Muscle layer of colon (tissue), 2 donors: ENCODE results near the gene ABHD11.
"Not testable (repeated sequence)": the region's sequence is repeated elsewhere in the genome, so short reads cannot be mapped to it uniquely, and the experiment has no call there.

Source experiments
- H3K27ac ChIP-seq: one replicate; pipeline ENCODE4 v1.7.0; 2013; ENCODE audit warnings: low read depth, mild to moderate bottlenecking, low read length, moderate library complexity
- H3K27me3 ChIP-seq, 2 donors: one replicate each; pipeline ENCODE4 v1.7.0; 2013; ENCODE audit warnings: low read length in 2 of 2, mild to moderate bottlenecking in 2 of 2; ENCODE audit not compliant: insufficient read depth in 2 of 2, control insufficient read depth in 1 of 2
- H3K36me3 ChIP-seq: one replicate; pipeline ENCODE4 v1.7.0; 2013; ENCODE audit warnings: mild to moderate bottlenecking, low read length; ENCODE audit not compliant: insufficient read depth
- H3K4me1 ChIP-seq: one replicate; pipeline ENCODE4 v1.7.0; 2013; ENCODE audit warnings: mild to moderate bottlenecking, low read length; ENCODE audit not compliant: insufficient read depth
- H3K4me3 ChIP-seq, 2 donors: one replicate each; pipeline ENCODE4 v1.7.0; 2013; ENCODE audit warnings: low read length in 2 of 2, low read depth in 1 of 2, mild to moderate bottlenecking in 1 of 2, moderate library complexity in 1 of 2
- H3K9ac ChIP-seq: one replicate; pipeline ENCODE4 v1.7.0; 2013; ENCODE audit warnings: low read length
- H3K9me3 ChIP-seq: one replicate; pipeline ENCODE4 v1.7.0; 2013; ENCODE audit warnings: mild to moderate bottlenecking, low read length
- donor health status: abdominal sarcoma.
- donor health status: Adenocarcinoma of cecum.

The ABHD11 gene

GRCh38 chr7:73727952-73728351 lies 10.7 kb downstream of the ABHD11 start:
- Histone ChIP-seq H3K4me3 (no peak overlapping the region), H3K27me3 (no peaks in the 10 kb centered on the region), H3K36me3 (no peaks in the 10 kb centered on the region), H3K9ac (no peak overlapping the region), H3K27ac (no peak overlapping the region), H3K4me1 (no peaks in the 10 kb centered on the region), H3K9me3 (no peaks in the 10 kb centered on the region)

GRCh38 chr7:73726083-73726466 lies 12.5 kb downstream of the ABHD11 start:
- H3K27ac ChIP-seq, result no peak overlapping the region
- H3K9me3 ChIP-seq, result no peaks in the 10 kb centered on the region
- peaks cover 6% of the 10 kb centered on the region for H3K4me1 ChIP-seq
- no peak overlapping the region for H3K9ac ChIP-seq
- no peaks in the 10 kb centered on the region for H3K36me3 ChIP-seq
- H3K4me3 ChIP-seq, result no peak overlapping the region
- H3K27me3 ChIP-seq, result no peaks in the 10 kb centered on the region

DNA sequence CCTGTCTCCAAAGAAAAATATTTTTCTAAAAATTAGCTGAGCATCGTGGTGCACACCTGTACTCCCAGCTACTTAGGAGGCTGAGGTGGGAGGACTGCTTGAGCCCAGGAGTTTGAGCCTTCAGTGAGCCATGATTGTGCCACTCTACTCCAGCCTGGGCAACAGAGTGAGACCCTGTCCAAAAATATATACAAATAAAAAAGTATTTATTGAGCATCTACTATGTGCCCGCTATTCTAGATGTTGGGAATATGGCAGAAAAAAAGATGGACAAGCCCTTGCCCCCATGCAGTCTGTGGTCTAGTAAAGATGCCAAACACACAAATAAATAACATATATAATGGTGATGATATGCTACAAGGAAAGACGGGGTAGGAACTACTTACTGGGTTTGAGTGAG lies 14.8 kb downstream of the ABHD11 start:
- peaks cover 11% of the 10 kb centered on the region for H3K4me1 ChIP-seq
- H3K36me3 ChIP-seq, result no peaks in the 10 kb centered on the region
- H3K27me3 ChIP-seq, result no peaks in the 10 kb centered on the region
- H3K9me3 ChIP-seq, result no peaks in the 10 kb centered on the region
- H3K4me3 ChIP-seq, result no peak overlapping the region
- H3K9ac ChIP-seq, result no peak overlapping the region
- no peak overlapping the region for H3K27ac ChIP-seq

- no peak overlapping the region for H3K4me3 ChIP-seq
- H3K27ac ChIP-seq, result no peak overlapping the region
- no peaks in the 10 kb centered on the region for H3K36me3 ChIP-seq
- H3K9me3 ChIP-seq, result no peaks in the 10 kb centered on the region
- H3K27me3 ChIP-seq, result no peaks in the 10 kb centered on the region
- no peak overlapping the region for H3K9ac ChIP-seq
- H3K4me1 ChIP-seq, result peaks cover 20% of the 10 kb centered on the region
Measured at GRCh38 chr7:73722785-73723184, 15.8 kb downstream of the ABHD11 start.

DNA sequence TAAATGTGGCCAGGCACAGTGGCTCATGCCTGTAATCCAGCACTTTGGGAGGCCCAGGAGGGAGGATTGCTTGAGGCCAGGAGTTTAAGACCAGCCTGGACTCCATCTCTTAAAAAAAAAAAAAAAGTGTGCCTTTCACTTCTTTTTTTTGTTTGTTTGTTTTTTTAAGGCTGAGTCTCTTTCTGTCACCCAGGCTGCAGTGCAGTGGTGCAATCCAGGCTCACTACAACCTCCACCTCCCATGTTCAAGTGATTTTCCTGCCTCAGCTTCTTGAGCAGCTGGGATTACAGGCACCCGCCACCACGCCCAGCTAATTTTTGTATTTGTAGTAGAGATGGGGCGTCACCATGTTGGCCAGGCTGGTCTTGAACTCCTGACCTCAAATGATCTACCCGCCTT lies 16.4 kb downstream of the ABHD11 start:
- not testable (repeated sequence) for H3K36me3 ChIP-seq, H3K27me3 ChIP-seq, H3K4me3 ChIP-seq, H3K9ac ChIP-seq, H3K27ac ChIP-seq, H3K9me3 ChIP-seq
- peaks cover 26% of the 10 kb centered on the region for H3K4me1 ChIP-seq

GRCh38 chr7:73721377-73721817 lies 17.2 kb downstream of the ABHD11 start:
- no peaks in the 10 kb centered on the region for H3K9me3 ChIP-seq
- no peak overlapping the region for H3K9ac ChIP-seq
- H3K36me3 ChIP-seq, result no peaks in the 10 kb centered on the region
- H3K4me1 ChIP-seq, result peaks cover 32% of the 10 kb centered on the region
- no peak overlapping the region for H3K4me3 ChIP-seq
- H3K27ac ChIP-seq, result no peak overlapping the region
- no peaks in the 10 kb centered on the region for H3K27me3 ChIP-seq

GRCh38 chr7:73720443-73720842 lies 18.2 kb downstream of the ABHD11 start:
- not testable (repeated sequence) for H3K9ac ChIP-seq, H3K27me3 ChIP-seq, H3K4me3 ChIP-seq, H3K36me3 ChIP-seq, H3K27ac ChIP-seq, H3K9me3 ChIP-seq
- peaks cover 41% of the 10 kb centered on the region for H3K4me1 ChIP-seq

GRCh38 chr7:73719806-73720169 lies 18.8 kb downstream of the ABHD11 start:
- H3K4me3 ChIP-seq, result no peak overlapping the region
- no peak overlapping the region for H3K27ac ChIP-seq
- H3K9ac ChIP-seq, result no peak overlapping the region
- no peaks in the 10 kb centered on the region for H3K36me3 ChIP-seq
- no peaks in the 10 kb centered on the region for H3K9me3 ChIP-seq
- H3K4me1 ChIP-seq, result peaks cover 45% of the 10 kb centered on the region
- H3K27me3 ChIP-seq, result no peaks in the 10 kb centered on the region

GRCh38 chr7:73718905-73719805 lies 19.4 kb downstream of the ABHD11 start, which contains the start of gene STX1A:
STX1A (minus strand) TSS chr7:73719669; CDS start chr7:73719631, 38 bp downstream.
- peaks cover 45% of the 10 kb centered on the region for H3K4me1 ChIP-seq
- peak within 1 kb of the TSS; percentile 49 for H3K9ac ChIP-seq
- no peaks in the 10 kb centered on the region for H3K27me3 ChIP-seq
- no peaks in the 10 kb centered on the region for H3K9me3 ChIP-seq
- H3K4me3 ChIP-seq, result peak within 1 kb of the TSS; percentile 70 to 99
- peak within 1 kb of the TSS; percentile 76 for H3K27ac ChIP-seq
- H3K36me3 ChIP-seq, result no peaks in the 10 kb centered on the region

DNA sequence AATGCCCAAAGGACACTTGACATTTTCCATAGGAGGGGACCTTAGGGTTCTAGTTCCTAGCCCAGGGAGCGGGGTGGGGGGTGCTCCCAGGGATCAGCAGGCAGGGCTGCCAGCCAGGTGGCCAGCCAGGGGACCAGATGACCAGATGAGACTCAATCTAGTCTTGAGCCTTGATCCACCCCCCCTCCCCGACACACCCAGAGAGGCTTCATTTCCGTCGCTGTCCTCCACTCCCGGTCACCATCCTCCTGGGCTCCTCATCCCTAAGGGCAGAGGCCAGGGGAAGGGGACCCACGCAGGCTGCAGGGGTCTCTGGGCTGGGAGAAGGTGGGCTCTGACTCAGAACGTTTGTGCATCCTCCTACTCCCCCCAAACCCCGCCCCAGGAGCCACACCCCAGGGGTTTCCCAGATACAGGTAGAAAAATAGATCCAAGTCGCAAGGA lies 20.1 kb downstream of the ABHD11 start:
- H3K4me1 ChIP-seq, result peaks cover 45% of the 10 kb centered on the region
- no peaks in the 10 kb centered on the region for H3K9me3 ChIP-seq
- H3K36me3 ChIP-seq, result no peaks in the 10 kb centered on the region
- H3K4me3 ChIP-seq, result peak overlapping the region; percentile 70 to 99
- peak overlapping the region; percentile 76 for H3K27ac ChIP-seq
- peak overlapping the region; percentile 49 for H3K9ac ChIP-seq
- no peaks in the 10 kb centered on the region for H3K27me3 ChIP-seq

- H3K27me3 ChIP-seq, result no peaks in the 10 kb centered on the region
- H3K4me1 ChIP-seq, result peaks cover 45% of the 10 kb centered on the region
- no peaks in the 10 kb centered on the region for H3K36me3 ChIP-seq
- H3K27ac ChIP-seq, result peak overlapping the region; percentile 61
- H3K9me3 ChIP-seq, result no peaks in the 10 kb centered on the region
- peak overlapping the region; percentile 49 for H3K9ac ChIP-seq
- peak overlapping the region; percentile 70 to 99 for H3K4me3 ChIP-seq
Measured at GRCh38 chr7:73717991-73718405, 20.6 kb downstream of the ABHD11 start.
